ENCODE results near the gene WDR45B.
"Not testable (repeated sequence)": the region's sequence is repeated elsewhere in the genome, so short reads cannot be mapped to it uniquely, and the experiment has no call there.

WDR45B gene

DNA sequence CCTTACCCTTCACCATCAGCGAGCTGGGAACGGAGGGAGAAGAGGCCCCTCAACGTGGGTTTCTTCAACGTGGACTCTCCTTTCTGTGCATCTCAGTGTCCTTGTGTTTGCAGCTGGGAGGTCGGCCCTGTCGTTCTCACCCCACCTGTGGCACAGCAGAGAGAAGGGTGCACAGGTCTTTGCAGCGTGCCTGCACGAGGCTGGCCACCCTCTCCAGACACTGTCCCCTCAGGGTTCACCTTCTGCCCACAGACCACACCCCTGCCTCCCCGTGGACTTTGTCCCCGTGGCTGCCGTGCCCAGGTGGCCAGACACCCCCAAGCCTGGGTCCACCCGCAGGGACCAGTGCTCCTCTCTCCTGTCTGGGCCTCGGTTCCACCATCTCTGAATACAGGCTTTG is 7.3 kb upstream of the WDR45B start:
- DNase-seq = no peak

DNA sequence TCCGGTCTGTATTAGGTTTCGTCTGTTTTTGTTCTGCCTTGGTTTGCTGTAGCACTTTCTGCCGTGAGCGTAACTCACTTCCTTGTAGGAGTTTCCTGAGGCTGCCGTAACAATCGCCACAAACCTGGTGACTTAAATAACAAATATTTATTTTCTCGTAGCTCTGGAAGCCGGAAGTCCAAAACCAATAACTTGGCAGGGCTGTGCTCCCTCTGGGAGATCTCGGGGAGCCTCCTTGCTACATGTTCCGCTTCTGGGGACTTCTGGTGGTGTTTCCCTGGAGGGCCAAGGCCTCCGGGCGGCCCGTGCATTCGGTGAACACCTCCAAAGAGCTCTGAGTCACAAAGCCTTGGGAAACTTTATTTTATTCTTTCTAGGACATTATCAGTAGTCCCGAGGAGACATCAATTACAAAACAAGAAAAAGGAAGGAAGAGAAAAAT is 6.8 kb upstream of the WDR45B start:
- DNase-seq = no peak

GRCh38 chr17:82654611-82655010 is 6.4 kb upstream of the WDR45B start:
- DNase-seq = not testable (repeated sequence)

- no peak for DNase-seq
These were observed 5.6 kb upstream of the WDR45B start for GRCh38 chr17:82653651-82654528.

GRCh38 chr17:82650723-82651122 is 2.5 kb upstream of the WDR45B start:
- DNase-seq = no peak

DNA sequence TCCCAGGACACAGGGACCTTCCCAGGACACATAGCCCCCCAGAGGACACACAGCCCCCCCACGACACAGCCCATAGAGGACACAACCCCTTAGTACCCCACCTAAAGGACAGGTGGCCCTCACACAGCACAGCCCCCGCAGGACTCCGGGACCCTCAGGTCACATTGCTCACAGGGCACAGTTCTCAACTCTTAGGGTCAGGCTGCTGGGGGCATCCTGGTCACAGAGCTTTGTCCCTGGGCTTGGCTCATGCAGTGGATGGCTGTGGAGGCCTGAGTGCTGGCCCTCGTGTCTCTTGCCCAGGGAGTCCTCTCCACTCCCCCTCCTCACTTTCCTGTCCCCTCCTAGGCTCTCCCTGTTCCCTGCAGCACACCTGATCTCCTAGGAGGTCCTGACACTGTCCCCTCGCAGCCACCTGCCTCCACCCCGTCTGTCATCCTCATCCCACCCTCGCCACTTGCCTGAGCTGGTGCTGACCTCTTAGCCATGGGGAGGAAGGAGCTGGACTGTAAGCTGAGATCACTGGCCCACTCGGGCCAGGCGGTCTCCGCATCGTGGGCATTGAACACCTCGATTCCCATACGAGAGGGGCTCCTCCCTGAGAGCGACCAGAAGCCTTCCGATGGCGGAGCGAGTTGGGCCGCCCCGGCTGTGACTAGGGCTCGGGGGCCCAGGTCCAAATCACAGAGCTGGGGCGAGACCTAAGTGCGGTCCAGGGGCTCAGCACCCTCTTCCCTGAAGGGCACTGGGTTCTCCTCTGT is 1.4 kb upstream of the WDR45B start:
- DNase-seq = no peak

DNA sequence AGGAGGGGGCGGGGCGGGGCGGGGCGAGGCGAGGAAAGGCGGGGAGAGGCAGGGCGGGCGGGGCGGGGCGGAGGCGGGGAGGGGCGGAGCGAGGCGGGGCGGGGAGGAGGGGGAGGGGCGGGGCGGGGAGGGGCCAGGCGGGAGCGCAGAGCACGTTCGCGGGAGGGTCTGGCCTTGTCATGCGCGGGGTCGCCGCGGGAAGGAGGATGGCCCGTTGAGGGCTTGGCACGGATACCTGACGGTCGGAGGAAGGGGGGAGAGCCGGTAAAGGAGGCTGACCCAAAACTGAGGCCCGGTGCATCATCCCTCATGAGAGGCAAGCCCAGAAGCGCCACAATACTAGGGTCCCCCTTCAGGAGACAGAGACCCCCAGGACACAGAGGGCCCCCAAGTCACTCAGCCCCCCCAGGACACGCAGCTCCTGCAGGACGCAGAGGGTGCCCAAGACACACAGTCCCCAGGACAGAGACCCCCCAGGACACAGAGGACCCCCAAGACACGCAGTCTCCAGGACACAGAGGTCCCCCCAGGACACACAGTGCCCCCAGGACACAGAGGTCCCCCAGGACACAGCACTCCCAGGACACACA is 593 bp upstream of the WDR45B start:
- DNase-seq = no peak

DNA sequence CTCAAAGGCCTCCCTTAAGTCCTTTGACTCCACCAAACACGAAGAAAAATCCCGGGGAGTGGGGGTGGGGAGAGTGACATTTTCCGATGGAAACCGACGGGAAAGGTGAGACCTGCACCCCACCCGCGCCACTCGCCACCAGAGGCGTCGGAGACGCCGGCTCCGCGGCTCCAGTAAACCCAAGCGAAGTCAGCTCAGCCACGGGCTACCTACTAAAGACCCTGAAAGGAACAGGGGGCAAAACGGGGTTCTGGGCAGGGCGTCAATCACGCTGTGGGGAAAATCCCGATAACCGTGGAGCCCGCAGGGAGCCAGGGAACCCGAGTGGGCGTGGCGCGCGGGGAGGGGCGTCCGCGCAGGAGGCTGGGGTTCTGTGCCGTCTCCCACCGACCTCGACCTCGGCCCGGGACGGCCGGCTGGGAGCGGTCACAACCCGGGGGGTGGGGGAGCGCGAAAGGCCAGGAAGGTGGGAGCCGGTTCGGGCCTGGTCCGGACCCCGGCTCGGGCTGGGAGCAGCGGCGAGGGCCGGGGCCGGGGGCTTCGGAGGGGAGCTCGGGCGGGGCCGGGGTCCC is 565 bp downstream of the WDR45B start:
- no peak for DNase-seq

- peak; percentile 51 for DNase-seq
These were observed 2.7 kb downstream of the WDR45B start for GRCh38 chr17:82645516-82645915.

GRCh38 chr17:82644148-82644547 is 4.1 kb downstream of the WDR45B start:
- no peak for DNase-seq

- DNase-seq = no peak
These were observed 6.2 kb downstream of the WDR45B start for GRCh38 chr17:82642022-82642421.

- no peak for DNase-seq
These were observed 8.2 kb downstream of the WDR45B start for GRCh38 chr17:82640036-82640435.

GRCh38 chr17:82639628-82640027 is 8.6 kb downstream of the WDR45B start:
- DNase-seq = no peak

DNA sequence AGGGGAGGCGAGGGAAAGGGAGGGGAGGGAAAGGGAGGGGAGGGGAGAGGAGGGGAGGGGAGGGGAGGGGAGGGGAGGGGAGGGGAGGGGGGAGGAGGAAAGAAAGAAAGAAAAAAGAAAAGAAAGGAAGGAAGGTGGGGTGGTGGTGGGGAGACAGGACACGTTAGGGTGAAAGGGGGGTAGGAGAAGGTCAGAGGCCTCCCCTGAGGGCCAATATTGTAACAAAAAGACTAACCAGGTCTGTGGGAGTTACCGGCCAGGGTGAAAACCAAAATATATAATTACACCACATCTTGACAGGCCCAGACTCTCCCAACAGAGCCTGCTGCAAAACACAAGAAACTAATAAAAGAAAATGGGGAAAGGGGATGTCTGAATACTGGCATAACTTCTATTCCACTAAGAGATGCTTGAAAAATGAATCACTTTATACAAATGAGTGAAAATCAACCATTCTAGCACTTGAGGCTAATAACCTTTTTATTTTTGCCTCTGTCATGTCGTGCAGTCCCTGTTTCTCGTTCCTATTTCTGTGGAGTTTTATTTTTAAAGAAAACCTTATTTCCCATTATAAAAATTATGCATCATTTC is 10.0 kb downstream of the WDR45B start:
- no peak for DNase-seq

- DNase-seq = no peak
These were observed 11.3 kb downstream of the WDR45B start for GRCh38 chr17:82636626-82637598.

GRCh38 chr17:82633343-82633742 is 14.9 kb downstream of the WDR45B start:
- no peak for DNase-seq

- DNase-seq = no peak
These were observed 15.8 kb downstream of the WDR45B start for GRCh38 chr17:82632451-82632850.

- no peak for DNase-seq
These were observed 16.7 kb downstream of the WDR45B start for GRCh38 chr17:82631544-82631943.

GRCh38 chr17:82630212-82630611 is 18.0 kb downstream of the WDR45B start:
- no peak for DNase-seq

GRCh38 chr17:82629748-82630147 is 18.5 kb downstream of the WDR45B start:
- no peak for DNase-seq

- no peak for DNase-seq
These were observed 20.8 kb downstream of the WDR45B start for GRCh38 chr17:82627405-82627804.

- DNase-seq = no peak
These were observed 24.5 kb downstream of the WDR45B start for GRCh38 chr17:82623707-82624106.

Data from HCEC 1CT (cell line).